Endothelial cell (in vitro differentiated cells): Measurements from ENCODE around the gene SOX5. TPM values are rescaled to one million over a fixed set of nuclear protein-coding genes. Genes with fewer than 3 reads are reported as not detected.

Experiments
- DNase-seq: peaks from one replicate; pipeline ENCODE4 v3.0.0; 2021; ENCODE audit warnings: low spot score
- H3K27ac Mint-ChIP-seq: one replicate; pipeline ENCODE4 v1.8.0; 2021; ENCODE audit warnings: mixed read lengths, inconsistent platforms; ENCODE audit not compliant: unreplicated experiment
- H3K27me3 Mint-ChIP-seq: one replicate; pipeline ENCODE4 v1.8.0; 2021; ENCODE audit warnings: mild to moderate bottlenecking, moderate library complexity, mixed read lengths, inconsistent platforms; ENCODE audit not compliant: unreplicated experiment
- H3K36me3 Mint-ChIP-seq: one replicate; pipeline ENCODE4 v1.8.0; 2021; ENCODE audit warnings: mild to moderate bottlenecking, low read depth, mixed read lengths, inconsistent platforms; ENCODE audit not compliant: unreplicated experiment
- H3K4me1 Mint-ChIP-seq: one replicate; pipeline ENCODE4 v1.8.0; 2021; ENCODE audit warnings: mild to moderate bottlenecking, mixed read lengths, inconsistent platforms; ENCODE audit not compliant: unreplicated experiment
- H3K4me3 Mint-ChIP-seq: one replicate; pipeline ENCODE4 v1.8.0; 2021; ENCODE audit warnings: mild to moderate bottlenecking, mixed read lengths, inconsistent platforms; ENCODE audit not compliant: unreplicated experiment
- H3K9me3 Mint-ChIP-seq: one replicate; pipeline ENCODE4 v1.8.0; 2021; ENCODE audit warnings: mixed read lengths, inconsistent platforms; ENCODE audit not compliant: unreplicated experiment
- total RNA-seq: library from RNA; stranded (reverse); fragmentation: NEBNext Ultra II Directional; extraction: Animal tissue kit (Norgen Biotek cat#: 25700); gene quantifications from one replicate; pipeline ENCODE4 v1.2.1, GENCODE V29; 2021; ENCODE audit not compliant: unreplicated experiment
- TF ChIP-seq, protein P1 (sequence below): fragments of 200-600 bp; sonication (generic); IDR thresholded peaks from one replicate; pipeline ENCODE4 v1.5.0; 2021; ENCODE audit warnings: antibody characterized with exemption; ENCODE audit not compliant: unreplicated experiment

The SOX5 gene
- total RNA-seq, 1 donor from 2014 or later = 23.1 TPM

GRCh38 chr12:23803540-23803939 is 145.9 kb downstream of the SOX5 start:
- Mint-ChIP-seq H3K4me1 (peaks cover 6% of the 10 kb centered on the region), H3K27me3 (peaks cover 4% of the 10 kb centered on the region), H3K9me3 (no peaks in the 10 kb centered on the region), H3K36me3 (no peaks in the 10 kb centered on the region), H3K27ac (no peak overlapping the region), H3K4me3 (no peak overlapping the region)
- TF ChIP-seq, protein P1, sequence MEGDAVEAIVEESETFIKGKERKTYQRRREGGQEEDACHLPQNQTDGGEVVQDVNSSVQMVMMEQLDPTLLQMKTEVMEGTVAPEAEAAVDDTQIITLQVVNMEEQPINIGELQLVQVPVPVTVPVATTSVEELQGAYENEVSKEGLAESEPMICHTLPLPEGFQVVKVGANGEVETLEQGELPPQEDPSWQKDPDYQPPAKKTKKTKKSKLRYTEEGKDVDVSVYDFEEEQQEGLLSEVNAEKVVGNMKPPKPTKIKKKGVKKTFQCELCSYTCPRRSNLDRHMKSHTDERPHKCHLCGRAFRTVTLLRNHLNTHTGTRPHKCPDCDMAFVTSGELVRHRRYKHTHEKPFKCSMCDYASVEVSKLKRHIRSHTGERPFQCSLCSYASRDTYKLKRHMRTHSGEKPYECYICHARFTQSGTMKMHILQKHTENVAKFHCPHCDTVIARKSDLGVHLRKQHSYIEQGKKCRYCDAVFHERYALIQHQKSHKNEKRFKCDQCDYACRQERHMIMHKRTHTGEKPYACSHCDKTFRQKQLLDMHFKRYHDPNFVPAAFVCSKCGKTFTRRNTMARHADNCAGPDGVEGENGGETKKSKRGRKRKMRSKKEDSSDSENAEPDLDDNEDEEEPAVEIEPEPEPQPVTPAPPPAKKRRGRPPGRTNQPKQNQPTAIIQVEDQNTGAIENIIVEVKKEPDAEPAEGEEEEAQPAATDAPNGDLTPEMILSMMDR = no peak
- DNase-seq = no peak

- no peaks in the 10 kb centered on the region for H3K27me3 Mint-ChIP-seq
- no peak overlapping the region for H3K4me3 Mint-ChIP-seq
- TF ChIP-seq, protein P1 = no peak
- no peaks in the 10 kb centered on the region for H3K9me3 Mint-ChIP-seq
- no peak for DNase-seq
- H3K27ac Mint-ChIP-seq = no peak overlapping the region
- no peaks in the 10 kb centered on the region for H3K36me3 Mint-ChIP-seq
- H3K4me1 Mint-ChIP-seq = no peaks in the 10 kb centered on the region
These were observed 154.0 kb downstream of the SOX5 start for GRCh38 chr12:23795494-23795893.

GRCh38 chr12:23781118-23781517 is 168.4 kb downstream of the SOX5 start:
- TF ChIP-seq, protein P1 = no peak
- no peaks in the 10 kb centered on the region for H3K9me3 Mint-ChIP-seq
- H3K4me3 Mint-ChIP-seq = no peak overlapping the region
- DNase-seq = no peak
- no peaks in the 10 kb centered on the region for H3K27me3 Mint-ChIP-seq
- no peak overlapping the region for H3K27ac Mint-ChIP-seq
- H3K36me3 Mint-ChIP-seq = no peaks in the 10 kb centered on the region
- H3K4me1 Mint-ChIP-seq = peaks cover 2% of the 10 kb centered on the region

- Mint-ChIP-seq H3K4me1 (no peaks in the 10 kb centered on the region), H3K9me3 (no peaks in the 10 kb centered on the region)
- no peak for DNase-seq
These were observed 174.3 kb downstream of the SOX5 start for GRCh38 chr12:23775208-23775607.

GRCh38 chr12:23771240-23771949 is 178.1 kb downstream of the SOX5 start:
- Mint-ChIP-seq H3K4me1 (no peaks in the 10 kb centered on the region), H3K36me3 (no peaks in the 10 kb centered on the region), H3K9me3 (no peaks in the 10 kb centered on the region), H3K27me3 (no peaks in the 10 kb centered on the region), H3K4me3 (no peak overlapping the region), H3K27ac (no peak overlapping the region)
- TF ChIP-seq, protein P1 = no peak
- DNase-seq = no peak

More at GRCh38 chr12:23775208-23775607, 174.3 kb downstream of the SOX5 start:
- Mint-ChIP-seq H3K27me3 (no peaks in the 10 kb centered on the region), H3K36me3 (no peaks in the 10 kb centered on the region), H3K27ac (no peak overlapping the region), H3K4me3 (no peak overlapping the region)
- TF ChIP-seq, protein P1 = no peak
